ENCODE data around the gene ZBTB38. TPM values are rescaled to one million over a fixed set of nuclear protein-coding genes. Genes with fewer than 3 reads are reported as not detected.

Gene ZBTB38
- total RNA-seq, 6 experiments from 2014 or later, result 146 to 172 (median 158) TPM

- Mint-ChIP-seq H3K4me3 (peak overlapping the region; percentile 30), H3K27ac (peak overlapping the region; percentile 97), H3K4me1 (ENCODE audit: low read depth) (peaks cover 100% of the 10 kb centered on the region), H3K27me3 (ENCODE audit: insufficient read depth) (no peaks in the 10 kb centered on the region), H3K9me3 (no peaks in the 10 kb centered on the region), H3K36me3 (ENCODE audit: low read depth) (peaks cover 74% of the 10 kb centered on the region)
- no peak for DNase-seq
- TF ChIP-seq, protein P1, sequence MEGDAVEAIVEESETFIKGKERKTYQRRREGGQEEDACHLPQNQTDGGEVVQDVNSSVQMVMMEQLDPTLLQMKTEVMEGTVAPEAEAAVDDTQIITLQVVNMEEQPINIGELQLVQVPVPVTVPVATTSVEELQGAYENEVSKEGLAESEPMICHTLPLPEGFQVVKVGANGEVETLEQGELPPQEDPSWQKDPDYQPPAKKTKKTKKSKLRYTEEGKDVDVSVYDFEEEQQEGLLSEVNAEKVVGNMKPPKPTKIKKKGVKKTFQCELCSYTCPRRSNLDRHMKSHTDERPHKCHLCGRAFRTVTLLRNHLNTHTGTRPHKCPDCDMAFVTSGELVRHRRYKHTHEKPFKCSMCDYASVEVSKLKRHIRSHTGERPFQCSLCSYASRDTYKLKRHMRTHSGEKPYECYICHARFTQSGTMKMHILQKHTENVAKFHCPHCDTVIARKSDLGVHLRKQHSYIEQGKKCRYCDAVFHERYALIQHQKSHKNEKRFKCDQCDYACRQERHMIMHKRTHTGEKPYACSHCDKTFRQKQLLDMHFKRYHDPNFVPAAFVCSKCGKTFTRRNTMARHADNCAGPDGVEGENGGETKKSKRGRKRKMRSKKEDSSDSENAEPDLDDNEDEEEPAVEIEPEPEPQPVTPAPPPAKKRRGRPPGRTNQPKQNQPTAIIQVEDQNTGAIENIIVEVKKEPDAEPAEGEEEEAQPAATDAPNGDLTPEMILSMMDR (IDR thresholded peaks at IDR 0.05), result no peak
Observed at GRCh38 chr3:141410846-141411245, 42.5 kb downstream of the ZBTB38 start.

DNA sequence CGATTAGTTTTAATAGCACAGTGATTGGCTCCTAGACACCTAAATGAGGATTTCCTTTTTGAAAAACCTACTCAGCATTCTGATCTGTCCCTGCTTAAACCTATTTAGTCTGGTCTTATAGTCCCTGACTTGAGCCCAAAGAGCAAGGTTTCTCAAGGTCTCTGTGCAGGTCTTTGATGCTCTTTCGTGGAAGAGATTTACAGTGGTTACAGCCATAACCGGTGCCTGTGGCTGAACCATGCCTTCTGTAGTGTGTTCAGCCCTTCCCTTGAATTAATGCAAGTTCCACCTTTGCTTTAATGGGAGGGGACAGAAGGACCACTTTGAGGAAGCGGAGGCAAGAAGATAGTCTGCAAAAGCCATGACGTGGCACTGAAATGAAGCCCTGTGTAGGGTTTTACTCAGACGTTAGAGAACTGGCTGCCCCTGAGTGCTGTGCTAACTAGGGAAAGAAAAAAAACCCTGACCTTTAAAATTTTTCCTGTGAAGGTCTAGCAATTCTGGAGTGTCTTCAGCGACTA, 43.0 kb downstream of the ZBTB38 start:
- peaks cover 100% of the 10 kb centered on the region for H3K4me1 Mint-ChIP-seq (ENCODE audit: low read depth)
- TF ChIP-seq, protein P1 (IDR thresholded peaks at IDR 0.05), result no peak
- no peak for DNase-seq
- peak overlapping the region; percentile 30; the same call in 1 of the 2 replicates for H3K4me3 Mint-ChIP-seq
- H3K36me3 Mint-ChIP-seq (ENCODE audit: low read depth), result peaks cover 74% of the 10 kb centered on the region
- no peaks in the 10 kb centered on the region for H3K27me3 Mint-ChIP-seq (ENCODE audit: insufficient read depth)
- H3K27ac Mint-ChIP-seq, result peak overlapping the region; percentile 97
- H3K9me3 Mint-ChIP-seq, result no peaks in the 10 kb centered on the region

GRCh38 chr3:141412087-141412935, 44.0 kb downstream of the ZBTB38 start:
- peaks cover 98% of the 10 kb centered on the region for H3K4me1 Mint-ChIP-seq (ENCODE audit: low read depth)
- DNase-seq, result peak; percentile 94
- peak overlapping the region; percentile 97 for H3K27ac Mint-ChIP-seq
- H3K4me3 Mint-ChIP-seq, result peak overlapping the region; percentile 81
- TF ChIP-seq, protein P1 (IDR thresholded peaks at IDR 0.05), result no peak
- peaks cover 76% of the 10 kb centered on the region for H3K36me3 Mint-ChIP-seq (ENCODE audit: low read depth)
- no peaks in the 10 kb centered on the region for H3K9me3 Mint-ChIP-seq
- no peaks in the 10 kb centered on the region for H3K27me3 Mint-ChIP-seq (ENCODE audit: insufficient read depth)

DNA sequence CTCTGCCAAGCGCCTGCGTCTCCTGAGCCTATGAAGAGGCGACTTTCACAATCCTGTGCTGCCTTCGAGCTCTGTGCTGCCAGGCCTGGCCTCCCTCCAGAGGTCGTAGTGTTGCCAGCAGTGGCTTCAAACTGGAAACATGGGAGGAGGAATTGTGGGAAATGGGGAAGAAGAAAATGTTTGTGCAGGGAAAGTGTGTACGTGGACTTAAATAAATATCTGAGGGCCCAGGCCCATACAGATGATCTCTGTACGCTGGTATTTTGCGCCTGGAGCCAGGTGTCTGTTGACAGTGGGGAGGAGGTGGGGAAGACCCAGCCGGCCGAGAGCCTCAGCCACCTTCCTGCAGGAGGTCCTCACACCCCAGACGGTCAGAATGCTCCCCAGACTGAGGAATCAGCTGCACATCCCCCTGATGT, 44.6 kb downstream of the ZBTB38 start:
- H3K36me3 Mint-ChIP-seq (ENCODE audit: low read depth), result peaks cover 73% of the 10 kb centered on the region
- peaks cover 95% of the 10 kb centered on the region for H3K4me1 Mint-ChIP-seq (ENCODE audit: low read depth)
- peak overlapping the region; percentile 81 for H3K4me3 Mint-ChIP-seq
- TF ChIP-seq, protein P1 (IDR thresholded peaks at IDR 0.05), result no peak
- H3K27ac Mint-ChIP-seq, result peak overlapping the region; percentile 97
- no peaks in the 10 kb centered on the region for H3K9me3 Mint-ChIP-seq
- H3K27me3 Mint-ChIP-seq (ENCODE audit: insufficient read depth), result no peaks in the 10 kb centered on the region
- DNase-seq, result peak; percentile 56

- Mint-ChIP-seq H3K4me3 (peak overlapping the region; percentile 81), H3K27me3 (ENCODE audit: insufficient read depth) (no peaks in the 10 kb centered on the region), H3K36me3 (ENCODE audit: low read depth) (peaks cover 72% of the 10 kb centered on the region), H3K4me1 (ENCODE audit: low read depth) (peaks cover 95% of the 10 kb centered on the region), H3K9me3 (no peaks in the 10 kb centered on the region), H3K27ac (peak overlapping the region; percentile 97)
- no peak for DNase-seq
- TF ChIP-seq, protein P1 (IDR thresholded peaks at IDR 0.05), result no peak
Observed at GRCh38 chr3:141413391-141413790, 45.1 kb downstream of the ZBTB38 start.

All from HFFc6 (cell line).